ENCODE measurements around the gene STKLD1. TPM values are rescaled to one million over a fixed set of nuclear protein-coding genes. Genes with fewer than 3 reads are reported as not detected.

STKLD1 gene
- total RNA-seq, 2 donors from 2014 or later: 0.90 TPM; not detected in 1

DNA sequence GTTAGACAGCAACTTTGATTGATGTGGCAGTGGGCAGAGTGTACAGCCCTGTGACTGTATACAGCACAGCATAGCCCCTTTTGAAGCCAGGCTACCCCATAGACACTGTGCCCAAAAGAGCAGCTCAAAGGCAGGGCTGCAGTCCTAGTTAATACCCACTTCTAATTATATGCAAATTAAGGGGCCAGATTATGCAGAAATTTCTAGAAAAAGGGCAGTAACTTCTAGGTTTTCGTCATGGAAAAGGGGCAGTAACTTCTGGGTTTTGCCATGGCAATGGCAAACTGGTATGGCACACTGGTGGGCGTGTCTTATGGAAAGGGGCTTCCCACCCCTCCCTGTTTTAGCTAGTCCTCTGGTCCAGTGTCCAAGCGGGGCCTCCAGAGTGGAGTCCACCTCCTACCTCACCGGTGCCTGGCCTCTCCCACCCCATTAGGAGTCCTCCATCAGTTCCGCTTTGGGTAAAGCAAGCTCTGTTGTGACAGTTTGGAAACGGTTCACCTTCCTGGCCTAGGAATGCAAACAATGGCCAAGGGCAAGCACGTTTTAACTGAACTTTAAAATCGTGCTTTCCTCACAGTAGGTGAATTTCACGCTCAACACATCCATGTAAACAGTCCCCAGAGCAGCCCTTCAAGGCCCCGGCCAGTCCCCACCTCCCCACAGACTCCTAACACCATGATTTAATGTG, 51.6 kb downstream of the STKLD1 start:
- no peak for DNase-seq (ENCODE audit: low spot score)
- H3K4me1 ChIP-seq: peaks cover 0 to 18% of the 10 kb centered on the region in 2 donors
- H3K36me3 ChIP-seq: no peaks in the 10 kb centered on the region
- H3K27me3 ChIP-seq: peaks cover 0 to 4% of the 10 kb centered on the region in 2 donors
- H3K9me3 ChIP-seq: no peaks in the 10 kb centered on the region
- no peak overlapping the region for H3K27ac ChIP-seq
- no peak overlapping the region for H3K4me3 ChIP-seq
- TF ChIP-seq, protein P1, sequence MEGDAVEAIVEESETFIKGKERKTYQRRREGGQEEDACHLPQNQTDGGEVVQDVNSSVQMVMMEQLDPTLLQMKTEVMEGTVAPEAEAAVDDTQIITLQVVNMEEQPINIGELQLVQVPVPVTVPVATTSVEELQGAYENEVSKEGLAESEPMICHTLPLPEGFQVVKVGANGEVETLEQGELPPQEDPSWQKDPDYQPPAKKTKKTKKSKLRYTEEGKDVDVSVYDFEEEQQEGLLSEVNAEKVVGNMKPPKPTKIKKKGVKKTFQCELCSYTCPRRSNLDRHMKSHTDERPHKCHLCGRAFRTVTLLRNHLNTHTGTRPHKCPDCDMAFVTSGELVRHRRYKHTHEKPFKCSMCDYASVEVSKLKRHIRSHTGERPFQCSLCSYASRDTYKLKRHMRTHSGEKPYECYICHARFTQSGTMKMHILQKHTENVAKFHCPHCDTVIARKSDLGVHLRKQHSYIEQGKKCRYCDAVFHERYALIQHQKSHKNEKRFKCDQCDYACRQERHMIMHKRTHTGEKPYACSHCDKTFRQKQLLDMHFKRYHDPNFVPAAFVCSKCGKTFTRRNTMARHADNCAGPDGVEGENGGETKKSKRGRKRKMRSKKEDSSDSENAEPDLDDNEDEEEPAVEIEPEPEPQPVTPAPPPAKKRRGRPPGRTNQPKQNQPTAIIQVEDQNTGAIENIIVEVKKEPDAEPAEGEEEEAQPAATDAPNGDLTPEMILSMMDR (IDR thresholded peaks at IDR 0.05): no peak

DNA sequence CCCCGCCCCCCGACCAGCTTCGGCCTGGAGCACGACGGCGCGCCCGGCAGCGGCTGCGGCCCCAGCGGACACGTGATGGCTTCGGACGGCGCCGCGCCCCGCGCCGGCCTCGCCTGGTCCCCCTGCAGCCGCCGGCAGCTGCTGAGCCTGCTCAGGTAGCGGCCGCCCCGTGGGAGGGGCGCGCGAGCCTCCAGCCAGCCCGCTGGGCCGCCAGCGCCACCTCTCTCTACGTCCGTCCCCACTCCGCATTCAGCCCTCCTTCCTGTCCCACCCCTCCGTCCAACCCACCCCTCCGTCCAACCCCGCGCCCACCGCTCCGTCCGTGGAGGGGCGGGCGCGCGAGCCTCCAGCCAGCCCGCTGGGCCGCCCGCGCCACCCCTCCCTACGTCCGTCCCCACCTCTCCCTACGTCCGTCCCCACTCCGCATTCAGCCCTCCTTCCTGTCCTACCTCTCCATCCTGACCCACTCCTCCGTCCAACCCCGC, 52.5 kb downstream of the STKLD1 start:
- H3K4me1 ChIP-seq: peaks cover 0 to 18% of the 10 kb centered on the region in 2 donors
- H3K36me3 ChIP-seq: no peaks in the 10 kb centered on the region
- H3K27me3 ChIP-seq: peaks cover 0 to 4% of the 10 kb centered on the region in 2 donors
- TF ChIP-seq, protein P1 (IDR thresholded peaks at IDR 0.05): no peak
- H3K9me3 ChIP-seq: no peaks in the 10 kb centered on the region
- no peak for DNase-seq (ENCODE audit: low spot score)
- H3K27ac ChIP-seq: no peak overlapping the region
- H3K4me3 ChIP-seq: peak overlapping the region in 1 of 2 donors; percentile 44

DNA sequence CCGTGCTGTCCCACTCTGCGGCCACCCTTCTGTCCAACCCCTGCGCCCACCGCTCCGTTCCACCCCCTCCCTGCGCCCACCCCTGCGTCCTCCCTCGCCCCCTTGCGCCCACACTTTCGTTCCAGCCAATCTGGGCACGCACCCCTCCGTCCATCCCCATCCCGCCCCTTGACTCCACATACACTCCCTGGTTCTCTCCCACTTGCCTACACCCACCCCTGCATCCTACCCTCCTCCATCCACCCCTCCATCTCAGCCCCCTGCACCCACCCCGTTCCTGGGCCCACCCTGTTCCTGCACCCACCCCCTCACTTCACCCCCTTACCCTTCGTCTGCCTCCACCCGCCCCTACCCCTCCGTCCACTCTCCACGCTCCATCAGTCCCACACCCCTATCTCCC, 53.0 kb downstream of the STKLD1 start:
- TF ChIP-seq, protein P1 (IDR thresholded peaks at IDR 0.05): no peak
- H3K4me3 ChIP-seq: peak overlapping the region in 1 of 2 donors; percentile 44
- no peak for DNase-seq (ENCODE audit: low spot score)
- H3K36me3 ChIP-seq: no peaks in the 10 kb centered on the region
- H3K27me3 ChIP-seq: peaks cover 0 to 4% of the 10 kb centered on the region in 2 donors
- H3K9me3 ChIP-seq: no peaks in the 10 kb centered on the region
- peaks cover 0 to 18% of the 10 kb centered on the region in 2 donors for H3K4me1 ChIP-seq
- H3K27ac ChIP-seq: no peak overlapping the region

DNA sequence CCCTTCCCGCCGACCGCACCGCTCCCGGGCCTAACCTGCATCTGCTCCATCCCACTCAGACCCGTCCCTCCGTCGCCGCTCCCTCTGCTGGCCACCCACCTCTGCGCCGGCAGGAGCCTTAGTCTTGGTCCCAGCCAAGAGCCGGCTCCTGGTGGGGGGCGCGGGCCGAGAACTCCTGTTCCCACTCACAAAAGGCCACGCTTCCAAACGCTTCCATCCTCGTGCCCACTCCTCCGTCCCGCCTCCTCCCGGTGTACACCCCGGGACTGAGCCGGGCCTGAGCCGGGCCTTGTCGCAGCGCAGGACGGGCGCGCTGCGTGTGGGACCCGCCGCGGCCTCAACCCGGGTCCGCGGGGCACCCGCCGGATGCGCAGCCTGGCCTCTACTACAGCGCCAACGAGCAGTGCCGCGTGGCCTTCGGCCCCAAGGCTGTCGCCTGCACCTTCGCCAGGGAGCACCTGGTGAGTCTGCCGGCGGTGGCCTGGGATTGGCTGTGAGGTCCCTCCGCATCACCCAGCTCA, 53.5 kb downstream of the STKLD1 start:
- peaks cover 0 to 18% of the 10 kb centered on the region in 2 donors for H3K4me1 ChIP-seq
- TF ChIP-seq, protein P1 (IDR thresholded peaks at IDR 0.05): peak in 1 of 2 donors; percentile 52
- H3K27ac ChIP-seq: no peak overlapping the region
- H3K27me3 ChIP-seq: peaks cover 0 to 4% of the 10 kb centered on the region in 2 donors
- no peak for DNase-seq (ENCODE audit: low spot score)
- H3K4me3 ChIP-seq: no peak overlapping the region
- no peaks in the 10 kb centered on the region for H3K36me3 ChIP-seq
- no peaks in the 10 kb centered on the region for H3K9me3 ChIP-seq

DNA sequence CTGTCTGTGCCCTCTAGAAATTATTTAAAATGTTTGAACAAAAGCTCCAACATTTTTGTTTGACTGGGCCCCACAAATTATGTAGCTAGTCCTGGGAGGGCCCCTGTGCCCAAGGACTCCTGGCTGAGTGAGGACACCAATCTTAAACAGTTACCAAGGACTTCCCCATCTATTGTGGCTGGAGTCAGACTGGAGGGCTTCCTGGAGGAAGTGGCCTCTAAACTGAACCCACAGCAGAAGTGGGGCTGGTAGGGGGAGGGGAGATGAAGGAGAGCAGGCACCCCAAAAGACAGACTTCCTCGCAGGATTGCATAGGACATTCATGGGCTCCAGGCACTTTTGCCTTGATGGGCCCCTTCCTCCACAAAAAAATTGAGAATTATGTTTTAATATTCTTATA, 54.1 kb downstream of the STKLD1 start:
- H3K9me3 ChIP-seq: no peaks in the 10 kb centered on the region
- no peak overlapping the region for H3K27ac ChIP-seq
- no peak for DNase-seq (ENCODE audit: low spot score)
- TF ChIP-seq, protein P1 (IDR thresholded peaks at IDR 0.05): no peak
- H3K36me3 ChIP-seq: no peaks in the 10 kb centered on the region
- no peak overlapping the region for H3K4me3 ChIP-seq
- peaks cover 0 to 18% of the 10 kb centered on the region in 2 donors for H3K4me1 ChIP-seq
- H3K27me3 ChIP-seq: peaks cover 0 to 4% of the 10 kb centered on the region in 2 donors
